DMS153 treated with DMSO at 0.1 percent for 48 hours (cell line): ENCODE results near the gene ACOD1.
"Not testable (repeated sequence)": the region's sequence is repeated elsewhere in the genome, so short reads cannot be mapped to it uniquely, and the experiment has no call there.

Experiments
- DNase-seq: peaks from one replicate; lab custom pipeline; 2025; ENCODE audit not compliant: unreplicated experiment; lab: John Stamatoyannopoulos, UW

Gene ACOD1

GRCh38 chr13:76948149-76948548, at the start of gene ACOD1:
TSS of gene ACOD1 (plus strand) at chr13:76948511. CDS start at chr13:76948559, 48 bp downstream.
- DNase-seq = no peak

DNA sequence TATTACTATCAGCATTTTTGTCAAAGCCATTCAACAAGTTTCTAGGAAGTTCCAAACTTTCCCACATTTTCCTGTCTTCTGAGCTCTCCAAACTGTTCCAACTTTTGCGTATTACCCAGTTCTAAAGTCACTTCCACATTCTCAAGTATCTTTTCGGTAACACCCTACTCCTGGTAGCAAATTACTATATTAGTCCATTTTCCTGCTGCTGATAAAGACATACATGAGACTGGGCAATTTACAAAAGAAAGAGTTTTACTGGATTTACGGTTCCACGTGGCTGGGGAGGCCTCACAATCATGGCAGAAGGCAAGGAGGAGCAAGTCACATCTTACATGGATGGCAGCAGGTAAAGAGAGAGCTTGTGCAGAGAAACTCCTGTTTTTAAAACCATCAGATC, 49.2 kb upstream of the ACOD1 start:
- not testable (repeated sequence) for DNase-seq

- DNase-seq = peak; percentile 61
These were observed 44.7 kb upstream of the ACOD1 start for GRCh38 chr13:76903544-76904162.

DNA sequence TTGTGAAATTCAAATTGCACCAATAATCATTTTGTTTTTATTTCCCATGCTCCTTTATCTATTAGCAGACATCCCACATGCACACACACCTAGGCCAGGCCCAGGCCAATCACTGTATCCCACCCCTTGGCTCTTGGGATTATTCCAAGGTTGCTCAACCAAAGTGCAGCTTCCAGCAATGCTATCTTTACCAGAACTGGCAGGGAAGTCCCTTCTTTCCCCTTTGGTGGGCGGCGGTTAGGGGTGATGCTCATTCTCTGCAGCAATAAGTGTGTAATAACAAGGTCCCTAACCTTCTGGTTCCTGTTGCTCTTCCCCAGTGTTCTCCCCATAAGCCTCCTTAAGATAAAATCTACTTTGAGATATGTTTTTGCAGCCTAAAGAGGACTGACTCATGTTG, 43.8 kb upstream of the ACOD1 start:
- DNase-seq = no peak

DNA sequence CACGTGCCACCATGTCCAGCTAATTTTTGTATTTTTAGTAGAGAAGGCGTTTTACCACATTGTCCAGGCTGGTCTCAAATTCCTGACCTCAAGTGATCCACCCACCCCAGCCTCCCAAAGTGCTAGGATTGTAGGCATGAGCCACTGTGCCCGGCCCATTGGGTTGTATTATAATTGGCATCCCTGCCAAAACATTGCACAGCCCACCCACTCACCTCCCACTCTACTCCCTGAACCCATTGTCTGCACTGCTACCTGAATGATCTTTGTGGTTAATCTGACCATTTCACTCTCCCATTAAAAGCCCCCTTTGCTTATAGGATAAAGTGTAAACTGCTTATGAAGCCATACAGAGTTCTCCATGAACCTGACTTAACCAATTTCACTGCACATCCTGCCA, 35.8 kb upstream of the ACOD1 start:
- no peak for DNase-seq

- no peak for DNase-seq
These were observed 34.4 kb upstream of the ACOD1 start for GRCh38 chr13:76913898-76914297.

GRCh38 chr13:76917095-76917494, 31.2 kb upstream of the ACOD1 start:
- no peak for DNase-seq

DNA sequence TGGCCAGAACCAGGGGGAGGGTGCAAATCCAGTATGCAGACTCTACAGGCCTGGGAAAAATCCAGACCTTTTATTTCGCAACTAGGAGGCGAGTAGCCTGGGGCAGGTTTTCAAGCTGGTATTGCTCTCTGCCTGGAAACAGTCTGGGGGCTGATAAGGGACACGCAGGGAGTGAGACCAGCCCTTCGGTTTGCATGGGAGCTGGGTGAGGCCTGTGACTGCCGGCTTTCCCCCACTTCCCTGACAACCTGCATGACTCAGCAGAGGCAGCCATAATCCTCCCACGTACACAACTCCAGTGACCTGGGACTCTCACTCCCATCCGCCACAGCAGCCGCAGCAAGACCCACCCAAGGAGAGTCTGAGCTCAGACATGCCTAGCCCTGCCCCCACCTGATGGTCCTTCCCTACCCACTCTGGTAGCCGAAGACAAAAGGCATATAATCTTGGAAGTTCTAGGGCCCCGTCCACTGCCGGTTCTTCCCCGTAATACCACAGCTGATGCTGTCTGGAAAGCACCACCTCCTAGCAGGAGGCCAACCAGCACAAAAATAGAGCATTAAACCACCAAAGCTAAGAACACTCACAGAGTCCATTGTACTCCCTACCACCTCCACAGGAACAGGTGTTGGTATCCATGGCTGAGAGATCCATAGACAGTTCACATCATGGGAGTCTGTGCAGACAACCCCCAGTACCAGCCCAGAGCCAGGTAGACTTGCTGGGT, 30.4 kb upstream of the ACOD1 start:
- not testable (repeated sequence) for DNase-seq

DNA sequence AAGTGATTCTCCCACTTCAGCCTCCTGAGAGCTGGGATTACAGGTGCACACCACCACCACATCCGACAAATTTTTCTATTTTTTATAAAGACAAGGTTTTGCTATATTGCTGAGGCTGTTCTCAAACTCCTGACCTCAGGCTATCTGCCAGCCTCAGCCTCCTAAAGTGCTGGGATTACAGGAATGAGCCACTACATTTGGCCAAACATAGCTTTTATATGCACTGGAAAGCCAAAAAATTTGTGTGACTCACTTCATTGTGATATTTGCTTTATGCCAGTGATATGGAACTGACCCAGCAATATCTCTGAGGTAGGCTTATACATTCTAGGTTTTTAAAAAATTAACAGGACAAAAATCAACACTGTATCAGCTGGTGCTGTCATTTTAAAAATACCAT, 26.8 kb upstream of the ACOD1 start:
- no peak for DNase-seq

DNA sequence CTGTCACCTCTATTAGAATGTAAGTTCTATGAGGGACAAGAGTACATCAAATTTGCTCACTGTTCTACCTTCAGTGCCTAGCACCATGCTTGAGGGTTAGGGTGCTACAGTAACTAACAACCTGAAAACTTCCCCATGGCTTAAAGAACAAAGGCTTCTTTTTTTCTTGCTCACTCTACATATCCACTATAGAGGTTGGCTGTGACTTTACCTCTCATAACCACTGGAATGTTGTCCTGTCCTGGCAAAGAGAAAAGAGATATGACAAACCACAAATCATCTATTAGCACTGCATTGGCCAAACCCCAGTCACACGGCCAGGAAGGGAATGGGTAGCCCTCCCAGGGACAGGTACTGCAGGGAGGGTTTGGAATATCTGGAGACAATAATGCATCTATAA, 23.2 kb upstream of the ACOD1 start:
- DNase-seq = no peak

- no peak for DNase-seq
These were observed 20.4 kb upstream of the ACOD1 start for GRCh38 chr13:76927955-76928354.

DNA sequence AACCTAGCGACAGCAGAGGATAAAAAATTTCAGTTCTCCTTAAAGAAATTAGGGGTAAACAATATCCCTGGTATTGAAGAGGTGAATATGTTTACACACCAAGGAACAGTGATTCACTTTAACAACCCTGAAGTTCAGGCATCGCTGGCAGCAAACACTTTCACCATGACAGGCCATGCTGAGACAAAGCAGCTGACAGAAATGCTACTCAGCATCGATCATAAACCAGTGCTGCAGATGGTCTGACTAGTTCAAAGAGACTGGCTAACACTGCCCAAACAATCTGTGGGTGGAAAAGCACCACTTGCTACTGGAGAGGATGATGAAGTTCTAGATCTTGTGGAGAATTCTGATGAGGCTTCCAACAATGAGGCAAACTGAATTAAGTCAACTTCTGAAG, 19.9 kb upstream of the ACOD1 start:
- no peak for DNase-seq

GRCh38 chr13:76929320-76929719, 19.0 kb upstream of the ACOD1 start:
- no peak for DNase-seq

DNA sequence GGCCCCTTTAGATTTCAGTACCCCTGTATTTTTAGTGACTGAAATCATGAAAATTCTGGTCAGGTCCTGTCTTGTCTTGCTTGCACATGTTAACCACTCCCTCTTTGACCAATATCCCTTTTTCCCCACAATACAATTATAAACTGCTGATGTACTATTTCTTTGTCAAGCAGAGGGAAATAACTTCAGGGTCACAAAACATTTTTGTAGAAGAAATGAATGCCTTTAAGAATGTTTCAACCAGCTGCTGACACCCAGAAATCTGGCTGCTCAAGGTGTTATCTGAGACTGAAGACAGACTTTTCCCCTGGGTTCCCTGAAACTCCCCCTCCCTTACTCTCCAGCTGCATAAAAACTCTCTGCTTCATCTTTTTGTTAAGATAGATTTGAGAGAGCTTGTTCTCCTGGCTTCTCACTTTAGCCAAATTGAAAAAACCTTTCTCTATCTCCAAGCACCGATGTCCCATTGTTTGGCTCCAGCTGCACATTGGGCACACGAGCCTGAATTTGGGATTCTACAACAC, 18.4 kb upstream of the ACOD1 start:
- DNase-seq = no peak

DNA sequence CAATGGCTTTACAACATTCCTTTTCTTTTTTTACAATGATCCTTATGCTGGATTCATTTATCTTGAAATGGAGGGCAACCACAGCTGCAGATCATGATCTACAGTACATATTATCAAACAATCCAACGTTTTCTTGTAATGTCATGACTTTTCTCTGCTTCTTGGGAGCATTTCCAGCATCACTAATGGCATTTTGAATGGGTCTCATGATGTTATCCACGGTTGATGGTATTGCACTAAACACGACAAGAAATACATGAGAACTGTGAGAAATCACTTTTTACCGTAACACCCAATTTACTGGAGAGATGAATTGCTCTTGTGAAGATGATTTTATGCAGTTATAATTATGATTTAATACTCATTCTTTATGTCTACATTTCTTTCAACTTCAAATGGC, 16.2 kb upstream of the ACOD1 start:
- no peak for DNase-seq

GRCh38 chr13:76934671-76935070, 13.6 kb upstream of the ACOD1 start:
- DNase-seq = no peak

- no peak for DNase-seq
These were observed 11.5 kb upstream of the ACOD1 start for GRCh38 chr13:76936763-76937162.

- no peak for DNase-seq
These were observed 11.0 kb upstream of the ACOD1 start for GRCh38 chr13:76937281-76937820.

DNA sequence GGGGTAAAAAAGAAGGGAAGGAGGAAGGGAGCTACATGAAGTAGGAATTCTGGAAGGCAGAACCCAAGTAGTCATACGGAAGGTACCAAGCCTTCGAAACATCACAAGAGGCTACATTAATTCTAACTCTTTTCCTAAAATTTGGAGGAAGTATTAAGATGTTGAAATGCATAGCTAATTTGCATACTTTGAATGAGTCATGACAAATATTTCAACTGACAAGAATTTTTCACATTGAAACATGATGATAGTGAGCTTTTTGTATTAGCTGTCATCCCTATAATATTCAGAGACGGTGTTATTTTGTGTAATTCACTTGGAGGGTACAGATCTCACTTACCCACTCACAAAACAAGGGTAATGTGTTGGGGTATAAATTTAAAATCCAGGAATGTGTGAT, 9.1 kb upstream of the ACOD1 start:
- no peak for DNase-seq

DNA sequence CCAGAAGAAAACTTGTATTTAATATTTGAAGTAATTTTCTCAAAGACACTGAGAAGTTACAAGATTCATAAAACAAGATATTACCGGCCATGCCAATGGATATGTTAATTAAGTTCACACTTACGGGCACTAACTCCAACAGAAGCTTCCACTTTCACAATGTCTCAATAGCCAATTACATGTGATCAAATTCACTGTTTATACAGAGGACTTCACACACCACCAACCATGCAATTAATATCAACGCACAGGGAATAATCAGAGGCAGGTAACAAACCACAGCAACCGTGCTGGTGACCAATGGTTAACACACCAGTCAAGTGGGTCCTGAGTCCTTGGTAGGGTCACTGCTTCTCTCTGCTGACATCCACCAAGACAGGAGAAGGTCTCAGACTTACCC, 5.9 kb upstream of the ACOD1 start:
- DNase-seq = no peak

- no peak for DNase-seq
These were observed 4.7 kb upstream of the ACOD1 start for GRCh38 chr13:76943646-76944045.

DNA sequence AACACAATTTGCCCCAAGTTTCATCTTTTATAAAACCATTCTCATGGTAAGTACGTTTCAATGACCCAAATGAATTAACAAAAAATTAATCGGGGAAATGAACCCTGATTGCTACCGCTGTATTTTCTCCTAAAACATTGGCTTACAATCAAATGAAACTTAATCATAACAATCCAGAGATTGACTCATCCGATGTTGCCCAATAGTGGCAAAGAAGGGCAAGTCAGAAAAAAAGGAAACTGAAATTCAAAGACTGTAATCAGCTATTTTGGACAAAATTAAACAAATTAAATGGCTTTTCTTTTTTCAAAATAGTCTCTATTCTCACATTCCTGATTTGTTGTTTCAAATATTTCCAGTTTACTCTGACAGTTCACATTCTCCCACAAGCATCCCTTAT, 3.9 kb upstream of the ACOD1 start:
- DNase-seq = no peak
